Activated CD4-positive, alpha-beta T cell treated with anti-CD3 and anti-CD28 coated beads, Interleukin-2, amount 10 ng/mL, durations not matched to agents 24 days and 14 days (primary cell): Measurements from ENCODE around the gene CELSR1. TPM values are rescaled to one million over a fixed set of nuclear protein-coding genes. Genes with fewer than 3 reads are reported as not detected.
A peak's percentile ranks its signal among the peaks of the same experiment; 100 is the strongest.

ENCODE experiments used
- DNase-seq: peaks from one replicate; pipeline ENCODE4 v3.0.0; 2022
- H3K27ac Mint-ChIP-seq: one replicate; pipeline ENCODE4 v1.8.0; 2022; ENCODE audit warnings: mild to moderate bottlenecking, mixed read lengths
- H3K27me3 Mint-ChIP-seq: one replicate; pipeline ENCODE4 v1.8.0; 2022; ENCODE audit warnings: mixed read lengths
- H3K36me3 Mint-ChIP-seq: one replicate; pipeline ENCODE4 v1.8.0; 2022; ENCODE audit warnings: low read depth, mild to moderate bottlenecking, mixed read lengths
- H3K4me1 Mint-ChIP-seq: one replicate; pipeline ENCODE4 v1.8.0; 2021; ENCODE audit warnings: mixed read lengths
- H3K4me3 Mint-ChIP-seq: one replicate; pipeline ENCODE4 v1.8.0; 2022; ENCODE audit warnings: mild to moderate bottlenecking, moderate library complexity, mixed read lengths
- H3K9me3 Mint-ChIP-seq: one replicate; pipeline ENCODE4 v1.8.0; 2021; ENCODE audit warnings: mixed read lengths
- intact Hi-C: fragments of 100-400 bp; cut with micrococcal nuclease; formaldehyde crosslinking; loops from one replicate; pipeline ENCODE4 v1.15.1; 2023
- total RNA-seq: library from RNA; stranded (reverse); gene quantifications from 2 replicates; pipeline ENCODE4 v1.2.3, GENCODE V29; 2022

CELSR1 gene
- total RNA-seq, 1 donor from 2014 or later, result 0.37 TPM

DNA sequence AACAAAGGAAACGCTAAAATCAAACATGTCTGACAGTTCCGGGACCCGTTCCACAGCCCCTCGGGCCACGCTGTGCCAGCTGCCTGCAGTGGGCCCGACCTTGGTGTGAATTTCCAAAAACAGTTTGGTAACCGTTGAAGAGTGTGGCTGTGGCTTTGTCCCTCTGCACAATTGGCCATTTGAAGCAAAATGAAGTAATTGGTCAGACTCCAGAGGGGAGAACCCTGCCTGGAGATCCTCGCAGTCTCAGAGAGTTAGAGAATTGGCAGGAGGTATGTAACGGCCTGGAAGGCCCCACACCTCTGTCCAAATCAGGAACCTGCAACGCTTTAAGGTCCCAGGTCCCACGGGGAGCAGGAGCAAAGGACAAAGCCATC lies 175.6 kb downstream of the CELSR1 start:
- no peaks in the 10 kb centered on the region for H3K27me3 Mint-ChIP-seq
- H3K27ac Mint-ChIP-seq, result no peak overlapping the region
- DNase-seq, result no peak
- peaks cover 6% of the 10 kb centered on the region for H3K36me3 Mint-ChIP-seq
- no peaks in the 10 kb centered on the region for H3K4me1 Mint-ChIP-seq
- no peaks in the 10 kb centered on the region for H3K9me3 Mint-ChIP-seq
- intact Hi-C loops, result no loop called here
- no peak overlapping the region for H3K4me3 Mint-ChIP-seq

DNA sequence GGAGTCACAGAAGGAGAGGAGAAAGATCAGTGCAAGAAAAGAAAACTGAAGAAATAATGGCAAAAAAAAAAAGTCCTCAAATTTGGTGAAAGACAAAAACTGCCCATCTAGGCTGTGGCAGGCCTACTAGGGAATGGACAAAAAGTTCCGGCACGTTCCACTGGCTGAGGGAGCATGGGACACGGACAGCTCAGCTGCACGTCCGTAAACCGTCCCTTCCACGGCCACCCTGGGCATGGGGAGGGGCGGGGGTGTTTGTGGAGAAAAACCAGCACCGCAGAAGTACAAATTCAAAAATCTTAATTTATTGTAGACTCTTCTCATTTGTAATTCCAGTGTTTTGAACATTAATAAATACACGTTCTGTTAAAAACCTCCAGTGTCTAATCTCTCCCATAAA lies 176.5 kb downstream of the CELSR1 start:
- Mint-ChIP-seq H3K27me3 (no peaks in the 10 kb centered on the region), H3K9me3 (no peaks in the 10 kb centered on the region), H3K27ac (no peak overlapping the region), H3K4me1 (no peaks in the 10 kb centered on the region), H3K36me3 (peaks cover 6% of the 10 kb centered on the region), H3K4me3 (no peak overlapping the region)
- DNase-seq, result no peak
- intact Hi-C loops, result no loop called here

DNA sequence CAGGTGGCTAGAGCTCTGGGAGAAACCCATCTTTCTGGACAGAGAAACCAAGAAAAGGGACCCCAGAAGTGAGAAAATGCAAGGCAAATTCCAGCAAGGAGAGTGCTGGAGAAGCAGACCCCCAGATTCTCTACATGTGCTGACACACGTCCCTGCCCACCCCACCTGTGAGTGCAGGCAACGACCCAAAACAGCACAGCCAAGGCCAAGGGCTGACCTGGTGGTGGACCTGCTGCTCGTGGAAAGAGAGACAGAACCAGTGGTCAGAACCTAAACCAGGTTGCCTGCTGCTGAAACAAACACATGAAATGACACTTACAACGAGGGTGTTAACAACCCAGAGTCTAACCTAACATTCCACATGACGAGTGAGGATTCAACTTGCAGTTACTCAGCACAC lies 177.3 kb downstream of the CELSR1 start:
- Mint-ChIP-seq H3K4me3 (no peak overlapping the region), H3K27me3 (no peaks in the 10 kb centered on the region), H3K9me3 (no peaks in the 10 kb centered on the region), H3K27ac (no peak overlapping the region), H3K36me3 (peaks cover 11% of the 10 kb centered on the region), H3K4me1 (no peaks in the 10 kb centered on the region)
- intact Hi-C loops, result no loop called here
- no peak for DNase-seq

DNA sequence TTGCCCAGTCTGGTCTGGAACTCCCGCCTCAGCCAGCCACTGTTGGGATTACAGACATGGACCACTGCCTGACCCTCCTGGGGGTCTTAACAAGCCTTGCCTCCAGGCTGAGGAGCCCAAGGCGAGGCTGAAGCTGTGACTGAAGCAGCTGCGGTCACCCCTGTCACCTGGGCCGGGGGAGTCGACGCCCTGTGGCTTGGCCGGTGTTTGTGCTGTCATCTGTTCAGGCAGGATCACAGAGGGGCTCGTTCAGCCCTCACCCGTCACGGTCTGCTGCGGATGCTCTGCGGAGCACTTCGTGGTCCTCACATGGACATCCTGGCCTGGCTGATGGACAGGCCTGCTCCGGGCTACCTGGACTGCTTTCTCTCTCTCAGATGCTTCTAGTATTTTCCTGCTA lies 178.1 kb downstream of the CELSR1 start:
- intact Hi-C loops, result no loop called here
- no peak overlapping the region for H3K27ac Mint-ChIP-seq
- H3K4me1 Mint-ChIP-seq, result no peaks in the 10 kb centered on the region
- H3K36me3 Mint-ChIP-seq, result peaks cover 13% of the 10 kb centered on the region
- H3K4me3 Mint-ChIP-seq, result no peak overlapping the region
- DNase-seq, result no peak
- no peaks in the 10 kb centered on the region for H3K9me3 Mint-ChIP-seq
- H3K27me3 Mint-ChIP-seq, result no peaks in the 10 kb centered on the region

DNA sequence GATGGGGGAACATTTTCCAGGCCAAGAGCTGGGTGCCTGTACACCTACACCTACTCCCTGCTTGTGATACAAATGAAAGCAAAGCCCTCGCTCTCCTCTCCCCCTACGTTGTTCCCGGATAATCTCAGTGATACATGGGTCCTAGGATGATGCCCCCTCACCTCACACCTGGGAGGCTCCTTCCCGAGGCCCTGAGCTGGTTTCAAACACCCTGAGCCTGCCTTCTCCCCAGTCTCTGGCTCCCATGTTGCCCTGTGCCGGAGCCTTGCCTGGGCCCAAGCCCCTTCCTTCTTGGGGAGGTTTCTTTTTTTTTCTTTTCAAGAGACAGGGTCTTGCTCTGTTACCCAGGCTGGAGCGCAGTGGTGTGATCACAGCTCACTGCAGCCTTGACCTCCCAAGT lies 178.7 kb downstream of the CELSR1 start:
- no peaks in the 10 kb centered on the region for H3K4me1 Mint-ChIP-seq
- H3K36me3 Mint-ChIP-seq, result peaks cover 13% of the 10 kb centered on the region
- no peak overlapping the region for H3K4me3 Mint-ChIP-seq
- no peaks in the 10 kb centered on the region for H3K9me3 Mint-ChIP-seq
- H3K27ac Mint-ChIP-seq, result no peak overlapping the region
- intact Hi-C loops, result no loop called here
- no peaks in the 10 kb centered on the region for H3K27me3 Mint-ChIP-seq
- no peak for DNase-seq

DNA sequence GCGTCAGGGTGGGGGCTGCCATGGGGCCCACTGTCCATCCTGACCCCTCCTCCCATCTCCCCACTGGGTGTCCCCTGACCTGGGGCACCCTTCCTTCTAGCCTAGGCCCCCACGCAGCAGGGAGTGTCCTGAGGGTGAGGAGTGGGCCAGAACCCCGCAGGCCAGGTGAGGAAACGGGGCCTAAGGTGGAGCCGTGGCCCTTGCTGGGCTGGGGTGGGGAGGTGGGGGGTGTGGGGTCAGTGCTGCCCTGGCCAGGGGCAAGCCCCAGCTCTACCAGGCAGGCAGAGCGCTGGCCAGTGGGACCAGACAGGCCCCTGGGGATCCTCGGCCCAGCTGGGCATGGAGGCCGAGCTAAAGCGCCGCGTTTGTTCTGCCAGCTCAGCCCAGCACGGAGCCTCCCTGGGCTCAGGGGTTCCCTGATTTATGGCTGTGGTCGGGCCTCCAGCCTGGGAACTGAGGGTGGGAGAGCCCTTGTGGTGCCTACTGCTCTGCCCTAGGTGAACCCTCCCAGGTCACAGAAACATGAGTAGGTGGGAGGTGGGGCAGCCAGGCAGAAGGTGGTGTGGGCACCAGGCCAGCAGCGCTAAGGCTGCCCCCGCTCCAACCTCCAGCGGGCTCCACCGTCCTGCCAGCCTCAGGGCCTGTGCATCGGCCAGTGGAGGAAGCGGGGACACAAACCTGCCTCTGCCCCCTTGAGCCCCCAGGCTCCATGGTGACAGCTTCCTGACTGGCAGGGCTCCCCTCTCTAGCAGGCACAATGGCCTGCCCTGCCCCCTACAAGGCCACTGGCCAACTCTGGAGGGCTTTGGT lies 179.5 kb downstream of the CELSR1 start:
- no peaks in the 10 kb centered on the region for H3K9me3 Mint-ChIP-seq
- H3K27ac Mint-ChIP-seq, result no peak overlapping the region
- no peaks in the 10 kb centered on the region for H3K27me3 Mint-ChIP-seq
- H3K4me3 Mint-ChIP-seq, result no peak overlapping the region
- DNase-seq, result no peak
- intact Hi-C loops, result no loop called here
- H3K36me3 Mint-ChIP-seq, result peaks cover 16% of the 10 kb centered on the region
- no peaks in the 10 kb centered on the region for H3K4me1 Mint-ChIP-seq

DNA sequence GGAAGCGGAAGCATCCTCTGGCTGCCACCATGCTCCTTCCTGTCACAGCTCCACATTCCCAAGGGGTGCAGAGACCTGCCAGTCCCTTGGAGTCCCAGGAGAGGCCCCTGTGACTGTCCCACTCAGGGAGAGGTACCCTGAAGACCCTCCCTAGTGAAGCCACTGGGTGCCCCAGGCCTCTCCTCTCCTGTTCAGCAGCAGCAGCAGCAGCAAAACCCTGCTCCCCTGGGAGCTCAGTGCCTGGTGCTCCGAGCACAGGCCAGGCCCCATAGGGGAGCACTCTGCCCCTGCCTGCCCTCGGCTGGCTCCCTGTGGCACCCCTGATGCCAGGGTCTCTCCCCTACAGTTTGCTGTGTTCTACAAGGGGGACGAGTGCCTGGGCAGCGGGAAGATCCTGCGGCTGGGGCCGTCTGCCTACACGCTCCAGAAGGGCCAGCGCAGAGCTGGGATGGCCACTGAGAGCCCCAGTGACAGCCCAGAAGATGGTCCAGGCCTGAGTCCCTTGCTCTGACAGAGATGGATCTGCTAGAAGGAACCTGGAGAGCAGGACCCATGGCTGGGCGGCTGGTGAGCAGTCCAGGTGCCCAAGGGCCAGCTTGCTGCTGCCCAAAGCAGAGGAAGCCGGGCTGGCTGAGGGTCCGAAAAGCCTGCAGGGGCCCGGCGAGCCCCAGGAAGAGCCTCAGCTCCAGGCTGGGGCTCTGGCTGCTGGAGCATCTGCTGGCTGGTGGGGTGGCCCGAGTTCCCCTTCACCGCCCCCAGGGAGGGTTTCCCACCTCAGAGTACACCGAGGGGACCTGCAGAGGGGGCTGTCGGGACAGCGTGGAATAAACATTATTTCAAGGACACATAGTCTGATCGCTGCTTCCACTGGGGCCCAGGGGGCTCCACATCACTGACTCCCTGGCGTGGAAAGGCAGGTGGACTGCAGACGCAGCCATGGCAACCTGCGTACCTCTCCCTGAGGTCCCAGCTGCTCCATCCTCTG lies 180.6 kb downstream of the CELSR1 start:
- Mint-ChIP-seq H3K27me3 (no peaks in the 10 kb centered on the region), H3K9me3 (no peaks in the 10 kb centered on the region), H3K36me3 (peaks cover 23% of the 10 kb centered on the region), H3K4me1 (no peaks in the 10 kb centered on the region), H3K27ac (no peak overlapping the region), H3K4me3 (no peak overlapping the region)
- intact Hi-C loops, result no loop called here
- DNase-seq, result no peak

DNA sequence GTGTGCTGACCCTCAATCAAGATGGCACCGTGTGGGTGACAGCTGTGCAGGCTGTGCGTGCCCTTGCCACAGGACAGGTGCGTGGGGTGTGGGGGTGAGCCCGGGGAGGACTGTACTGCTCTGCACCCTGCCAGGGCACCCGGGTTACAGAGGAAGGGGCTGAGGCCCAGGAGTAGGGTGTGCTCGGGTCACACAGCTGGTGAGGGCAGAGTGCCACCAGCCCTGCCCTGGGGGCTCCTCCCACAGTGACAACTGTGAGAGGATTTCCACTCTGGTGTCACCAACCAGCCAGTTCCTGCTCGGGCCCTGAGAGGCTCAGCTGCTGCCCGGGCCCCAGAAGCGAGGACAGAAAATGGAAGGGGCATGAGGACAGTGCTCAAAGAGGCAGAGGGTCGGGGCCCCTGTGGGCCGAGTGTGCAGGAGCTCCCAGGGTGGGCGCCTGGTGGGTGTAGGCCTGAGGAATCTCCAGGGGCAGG lies 181.4 kb downstream of the CELSR1 start:
- no peak for DNase-seq
- Mint-ChIP-seq H3K27me3 (no peaks in the 10 kb centered on the region), H3K27ac (no peak overlapping the region), H3K4me1 (no peaks in the 10 kb centered on the region), H3K36me3 (peaks cover 29% of the 10 kb centered on the region), H3K9me3 (no peaks in the 10 kb centered on the region), H3K4me3 (no peak overlapping the region)
- intact Hi-C loops, result no loop called here

DNA sequence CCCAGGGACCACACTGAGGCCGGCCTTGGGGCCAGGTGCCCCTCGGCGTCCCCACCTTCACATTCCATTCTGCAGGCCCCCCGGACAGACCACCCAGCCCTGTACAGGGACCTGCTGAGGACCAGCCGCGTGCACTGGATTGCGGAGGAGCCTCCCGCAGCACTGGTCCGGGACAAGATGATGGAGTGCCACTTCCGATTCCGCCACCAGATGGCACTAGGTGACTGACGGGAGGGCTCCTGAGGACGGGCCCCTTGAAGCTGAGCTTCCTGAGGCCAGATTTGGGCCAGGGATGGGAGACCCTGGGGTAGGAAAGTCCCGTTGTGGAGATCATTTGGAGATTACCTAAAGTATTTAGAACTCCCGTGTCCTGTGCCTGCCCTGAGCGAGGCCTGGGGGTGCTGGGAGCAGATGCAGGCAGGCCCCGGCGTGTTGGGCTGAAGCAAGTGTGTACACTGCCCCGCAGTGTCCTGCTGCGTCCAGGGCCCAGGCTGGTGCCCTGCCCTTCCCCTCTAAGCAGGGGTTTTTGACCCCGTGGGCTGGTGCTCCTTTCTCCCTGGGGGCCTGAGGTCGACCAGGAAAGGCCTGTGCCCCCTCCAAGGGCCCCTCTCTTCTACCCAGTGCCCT lies 181.9 kb downstream of the CELSR1 start:
- no peak overlapping the region for H3K27ac Mint-ChIP-seq
- DNase-seq, result peak; percentile 87
- H3K4me3 Mint-ChIP-seq, result no peak overlapping the region
- no peaks in the 10 kb centered on the region for H3K27me3 Mint-ChIP-seq
- peaks cover 34% of the 10 kb centered on the region for H3K36me3 Mint-ChIP-seq
- H3K9me3 Mint-ChIP-seq, result no peaks in the 10 kb centered on the region
- intact Hi-C loops, result no loop called here
- no peaks in the 10 kb centered on the region for H3K4me1 Mint-ChIP-seq

DNA sequence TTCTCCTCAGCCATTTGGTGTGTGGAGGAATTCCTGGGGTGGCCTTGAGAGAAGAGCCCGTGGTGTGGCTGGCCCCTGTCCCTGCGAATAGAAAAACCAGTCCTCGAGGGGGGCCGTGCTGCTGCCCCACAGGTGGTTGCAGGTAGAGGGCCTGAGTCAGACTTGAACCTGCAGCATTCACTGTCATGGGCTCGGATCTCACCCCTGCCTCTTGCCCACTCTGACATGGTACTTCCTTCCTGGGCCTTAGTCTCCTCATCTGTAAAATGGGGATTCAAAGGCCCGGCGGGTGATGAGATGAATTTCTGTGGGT lies 182.5 kb downstream of the CELSR1 start:
- Mint-ChIP-seq H3K4me1 (no peaks in the 10 kb centered on the region), H3K9me3 (no peaks in the 10 kb centered on the region), H3K27me3 (no peaks in the 10 kb centered on the region), H3K36me3 (peaks cover 40% of the 10 kb centered on the region), H3K4me3 (no peak overlapping the region), H3K27ac (no peak overlapping the region)
- intact Hi-C loops, result no loop called here
- DNase-seq, result no peak

DNA sequence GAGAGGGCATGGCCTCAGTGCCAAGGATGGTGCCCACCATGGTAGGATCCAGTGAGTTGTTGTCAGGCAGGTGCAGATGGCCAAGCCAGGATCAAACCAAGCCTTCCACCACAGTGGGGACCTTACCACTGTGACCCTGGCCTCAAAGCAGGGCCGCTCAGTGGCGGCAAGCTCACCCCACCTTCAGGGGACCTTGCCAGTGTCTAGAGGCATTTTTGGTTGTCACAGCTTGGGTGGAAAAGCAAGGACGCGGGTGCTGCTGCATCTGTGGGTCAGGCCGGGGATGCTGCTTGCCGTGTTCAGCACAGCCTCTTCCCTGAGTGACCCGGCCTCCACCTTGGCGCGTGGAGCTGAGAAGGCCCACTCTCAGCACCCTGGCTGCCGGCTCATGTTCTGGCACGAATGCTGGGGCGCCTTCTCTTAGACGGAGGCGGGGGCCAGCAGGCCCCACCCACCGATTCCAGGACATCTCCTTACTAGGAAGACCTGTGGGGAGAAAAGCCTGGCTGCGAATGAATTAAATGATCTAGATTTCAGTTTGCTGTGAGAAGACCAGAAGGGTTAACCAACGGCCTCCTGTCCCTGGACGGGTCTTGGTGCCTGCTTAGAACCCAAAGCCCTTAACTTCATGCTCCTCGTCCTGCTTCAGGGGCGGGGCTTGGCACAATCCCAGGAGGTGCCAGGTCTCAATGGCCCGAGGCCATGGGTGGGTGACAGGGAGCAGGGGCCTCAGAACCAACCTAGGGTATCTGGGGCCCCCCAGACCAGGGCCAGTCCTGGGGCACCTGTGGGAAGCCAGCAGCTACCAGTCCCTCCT lies 183.0 kb downstream of the CELSR1 start:
- intact Hi-C loops, result no loop called here
- Mint-ChIP-seq H3K27ac (no peak overlapping the region), H3K4me1 (no peaks in the 10 kb centered on the region), H3K36me3 (peaks cover 43% of the 10 kb centered on the region), H3K4me3 (no peak overlapping the region), H3K27me3 (no peaks in the 10 kb centered on the region), H3K9me3 (no peaks in the 10 kb centered on the region)
- no peak for DNase-seq

DNA sequence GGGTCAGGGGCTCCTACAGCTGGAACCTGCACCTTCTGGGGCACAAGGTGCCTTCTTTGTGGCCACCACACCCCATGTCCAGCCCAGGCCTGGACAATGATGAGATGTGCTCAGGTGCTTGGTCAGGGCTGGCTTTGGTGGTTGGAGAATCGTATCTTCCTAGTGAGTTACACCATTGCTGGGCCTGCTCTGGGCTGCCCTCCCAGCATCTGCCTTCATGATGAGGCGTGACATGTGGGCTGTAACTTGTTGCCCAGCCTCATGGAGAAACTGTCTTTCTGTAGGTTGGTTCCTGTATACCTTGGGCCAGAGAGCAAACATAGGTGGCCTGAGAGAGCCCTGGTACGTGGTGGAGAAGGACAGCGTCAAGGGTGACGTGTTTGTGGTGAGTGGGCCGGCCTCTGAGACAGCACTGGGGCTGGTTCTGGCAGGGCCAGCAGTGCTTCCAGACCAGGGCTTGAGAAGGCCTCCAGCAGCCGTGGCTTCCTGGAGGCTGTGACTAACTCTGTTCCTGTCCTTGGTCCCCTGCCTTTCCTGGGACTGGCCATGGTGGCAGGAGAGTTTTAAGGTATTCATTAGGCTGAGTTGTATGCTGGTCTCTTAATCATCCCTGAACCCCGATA lies 183.8 kb downstream of the CELSR1 start:
- H3K4me3 Mint-ChIP-seq, result no peak overlapping the region
- no peaks in the 10 kb centered on the region for H3K4me1 Mint-ChIP-seq
- no peaks in the 10 kb centered on the region for H3K27me3 Mint-ChIP-seq
- H3K9me3 Mint-ChIP-seq, result no peaks in the 10 kb centered on the region
- intact Hi-C loops, result no loop called here
- no peak overlapping the region for H3K27ac Mint-ChIP-seq
- H3K36me3 Mint-ChIP-seq, result peaks cover 44% of the 10 kb centered on the region
- no peak for DNase-seq
